Measurements from ENCODE around the gene SLC1A1. TPM values are rescaled to one million over a fixed set of nuclear protein-coding genes. Genes with fewer than 3 reads are reported as not detected.

SLC1A1 gene
- total RNA-seq, 1 donor from 2014 or later, result 0.10 TPM

DNA sequence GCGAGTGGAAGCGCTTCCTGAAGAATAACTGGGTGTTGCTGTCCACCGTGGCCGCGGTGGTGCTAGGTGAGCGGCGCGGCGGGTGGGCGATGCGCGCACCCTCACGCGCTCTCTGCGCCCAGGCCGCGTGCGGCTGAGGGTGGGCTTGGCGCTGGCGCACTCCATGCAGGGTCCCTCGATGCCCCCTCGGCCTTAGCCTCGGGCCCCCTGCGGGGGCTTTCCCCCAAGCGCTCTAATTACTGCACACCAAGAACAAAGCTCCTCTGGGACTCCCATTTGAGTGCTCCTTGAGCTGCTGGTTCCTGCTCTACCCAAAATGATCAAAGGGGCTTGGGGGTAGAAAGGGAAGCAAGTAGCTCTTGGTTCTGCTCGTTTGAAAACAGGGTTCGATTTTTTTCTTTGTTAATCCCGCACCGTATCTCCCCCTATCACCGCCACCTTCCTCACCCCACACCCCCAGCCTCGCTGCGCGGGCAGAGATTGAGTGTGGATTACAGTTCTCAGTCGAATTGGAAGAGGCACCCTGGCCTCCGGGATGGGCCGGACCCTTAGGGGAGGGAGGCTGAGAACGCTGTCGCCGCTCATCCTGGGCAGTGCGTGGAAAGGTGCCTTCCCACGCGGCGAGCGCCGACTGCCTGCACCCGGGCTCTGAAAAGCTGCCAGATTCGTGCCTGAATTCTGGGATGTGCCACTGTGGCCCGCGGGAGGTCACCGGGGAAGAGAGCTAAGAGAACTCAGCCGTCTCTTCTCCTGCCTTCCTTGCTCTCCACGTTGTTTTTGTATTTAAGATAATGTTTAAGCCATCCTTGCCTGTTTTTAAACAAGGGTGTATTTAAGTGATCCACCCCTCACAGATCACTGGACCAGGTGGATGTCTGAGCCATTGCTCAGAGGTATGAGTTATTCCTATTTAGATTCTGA is 697 bp downstream of the SLC1A1 start:
- H3K36me3 Mint-ChIP-seq (ENCODE audit: unreplicated experiment), result no peaks in the 10 kb centered on the region
- H3K9me3 Mint-ChIP-seq (ENCODE audit: unreplicated experiment), result peaks cover 3% of the 10 kb centered on the region
- TF ChIP-seq, protein P1, sequence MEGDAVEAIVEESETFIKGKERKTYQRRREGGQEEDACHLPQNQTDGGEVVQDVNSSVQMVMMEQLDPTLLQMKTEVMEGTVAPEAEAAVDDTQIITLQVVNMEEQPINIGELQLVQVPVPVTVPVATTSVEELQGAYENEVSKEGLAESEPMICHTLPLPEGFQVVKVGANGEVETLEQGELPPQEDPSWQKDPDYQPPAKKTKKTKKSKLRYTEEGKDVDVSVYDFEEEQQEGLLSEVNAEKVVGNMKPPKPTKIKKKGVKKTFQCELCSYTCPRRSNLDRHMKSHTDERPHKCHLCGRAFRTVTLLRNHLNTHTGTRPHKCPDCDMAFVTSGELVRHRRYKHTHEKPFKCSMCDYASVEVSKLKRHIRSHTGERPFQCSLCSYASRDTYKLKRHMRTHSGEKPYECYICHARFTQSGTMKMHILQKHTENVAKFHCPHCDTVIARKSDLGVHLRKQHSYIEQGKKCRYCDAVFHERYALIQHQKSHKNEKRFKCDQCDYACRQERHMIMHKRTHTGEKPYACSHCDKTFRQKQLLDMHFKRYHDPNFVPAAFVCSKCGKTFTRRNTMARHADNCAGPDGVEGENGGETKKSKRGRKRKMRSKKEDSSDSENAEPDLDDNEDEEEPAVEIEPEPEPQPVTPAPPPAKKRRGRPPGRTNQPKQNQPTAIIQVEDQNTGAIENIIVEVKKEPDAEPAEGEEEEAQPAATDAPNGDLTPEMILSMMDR (IDR thresholded peaks at IDR 0.05; ENCODE audit: partially characterized antibody, unreplicated experiment), result no peak
- peaks cover 14% of the 10 kb centered on the region for H3K27me3 Mint-ChIP-seq (ENCODE audit: unreplicated experiment)
- no peak overlapping the region for H3K27ac Mint-ChIP-seq (ENCODE audit: unreplicated experiment)
- H3K4me3 Mint-ChIP-seq (ENCODE audit: unreplicated experiment), result peak overlapping the region; percentile 89
- H3K4me1 Mint-ChIP-seq (ENCODE audit: low read depth, unreplicated experiment), result no peaks in the 10 kb centered on the region
- DNase-seq, result no peak

DNA sequence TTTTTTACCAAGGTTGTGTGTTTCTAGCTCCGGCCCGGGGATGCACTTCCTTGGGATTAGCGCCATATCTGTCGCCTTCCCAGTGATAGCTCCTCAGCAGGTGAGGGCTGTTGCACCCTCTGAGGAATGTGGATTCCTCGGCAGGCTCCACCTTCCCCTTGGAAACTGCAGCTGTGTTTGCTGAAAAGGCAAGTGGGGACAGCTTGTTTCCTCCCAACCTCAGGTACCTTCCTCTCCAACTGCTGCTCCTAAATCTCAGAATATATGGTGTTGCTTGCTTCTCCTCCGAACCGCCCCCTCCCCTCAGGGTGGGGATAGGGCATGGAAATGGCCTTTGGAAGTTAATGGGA is 1.3 kb downstream of the SLC1A1 start:
- no peaks in the 10 kb centered on the region for H3K4me1 Mint-ChIP-seq (ENCODE audit: low read depth, unreplicated experiment)
- no peak overlapping the region for H3K27ac Mint-ChIP-seq (ENCODE audit: unreplicated experiment)
- H3K36me3 Mint-ChIP-seq (ENCODE audit: unreplicated experiment), result no peaks in the 10 kb centered on the region
- peaks cover 14% of the 10 kb centered on the region for H3K27me3 Mint-ChIP-seq (ENCODE audit: unreplicated experiment)
- no peak for DNase-seq
- TF ChIP-seq, protein P1 (IDR thresholded peaks at IDR 0.05; ENCODE audit: partially characterized antibody, unreplicated experiment), result no peak
- H3K4me3 Mint-ChIP-seq (ENCODE audit: unreplicated experiment), result peak overlapping the region; percentile 89
- H3K9me3 Mint-ChIP-seq (ENCODE audit: unreplicated experiment), result peaks cover 3% of the 10 kb centered on the region

DNA sequence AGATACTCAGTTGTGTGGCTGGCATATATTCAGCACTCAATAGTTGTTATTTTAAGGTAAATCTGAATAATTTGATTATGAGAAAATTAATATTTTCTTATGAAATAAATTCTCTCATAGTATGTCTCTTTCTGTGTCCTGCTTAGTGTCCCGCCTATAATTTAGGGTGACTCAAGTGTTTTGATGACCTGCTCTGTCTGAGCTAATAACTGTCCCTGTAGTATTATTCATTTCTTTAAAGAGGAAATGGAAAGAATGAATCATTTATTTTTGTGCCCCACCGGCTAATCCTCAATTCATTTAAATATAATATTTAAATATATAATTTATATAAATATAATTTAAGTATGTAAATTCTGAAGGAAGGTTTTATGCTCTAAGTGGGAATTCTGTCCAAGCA is 4.1 kb downstream of the SLC1A1 start:
- DNase-seq, result no peak
- peaks cover 11% of the 10 kb centered on the region for H3K27me3 Mint-ChIP-seq (ENCODE audit: unreplicated experiment)
- H3K9me3 Mint-ChIP-seq (ENCODE audit: unreplicated experiment), result peaks cover under 1% of the 10 kb centered on the region
- TF ChIP-seq, protein P1 (IDR thresholded peaks at IDR 0.05; ENCODE audit: partially characterized antibody, unreplicated experiment), result no peak
- no peak overlapping the region for H3K4me3 Mint-ChIP-seq (ENCODE audit: unreplicated experiment)
- no peak overlapping the region for H3K27ac Mint-ChIP-seq (ENCODE audit: unreplicated experiment)
- H3K4me1 Mint-ChIP-seq (ENCODE audit: low read depth, unreplicated experiment), result no peaks in the 10 kb centered on the region
- no peaks in the 10 kb centered on the region for H3K36me3 Mint-ChIP-seq (ENCODE audit: unreplicated experiment)

DNA sequence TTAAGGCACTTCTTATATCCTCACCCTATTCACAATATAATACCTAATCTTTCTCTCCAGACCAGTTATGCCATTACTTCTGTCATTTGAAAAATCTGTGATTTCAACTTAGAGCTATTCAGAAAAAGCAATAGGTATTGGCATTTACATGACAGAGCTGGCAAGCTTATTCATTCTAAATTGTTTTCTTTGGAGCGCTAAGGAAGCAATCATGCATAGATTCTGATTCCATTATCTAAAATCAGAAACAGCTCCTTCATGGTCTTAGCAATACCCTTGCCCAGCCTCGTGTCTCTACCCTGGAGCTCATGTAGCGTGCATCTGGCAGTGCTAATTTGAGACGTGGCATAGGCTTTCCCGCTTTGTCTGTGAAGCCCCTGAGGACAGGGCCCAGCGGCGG is 4.5 kb downstream of the SLC1A1 start:
- peaks cover 10% of the 10 kb centered on the region for H3K27me3 Mint-ChIP-seq (ENCODE audit: unreplicated experiment)
- H3K27ac Mint-ChIP-seq (ENCODE audit: unreplicated experiment), result no peak overlapping the region
- H3K9me3 Mint-ChIP-seq (ENCODE audit: unreplicated experiment), result no peaks in the 10 kb centered on the region
- TF ChIP-seq, protein P1 (IDR thresholded peaks at IDR 0.05; ENCODE audit: partially characterized antibody, unreplicated experiment), result no peak
- no peaks in the 10 kb centered on the region for H3K4me1 Mint-ChIP-seq (ENCODE audit: low read depth, unreplicated experiment)
- no peaks in the 10 kb centered on the region for H3K36me3 Mint-ChIP-seq (ENCODE audit: unreplicated experiment)
- H3K4me3 Mint-ChIP-seq (ENCODE audit: unreplicated experiment), result no peak overlapping the region
- DNase-seq, result no peak

DNA sequence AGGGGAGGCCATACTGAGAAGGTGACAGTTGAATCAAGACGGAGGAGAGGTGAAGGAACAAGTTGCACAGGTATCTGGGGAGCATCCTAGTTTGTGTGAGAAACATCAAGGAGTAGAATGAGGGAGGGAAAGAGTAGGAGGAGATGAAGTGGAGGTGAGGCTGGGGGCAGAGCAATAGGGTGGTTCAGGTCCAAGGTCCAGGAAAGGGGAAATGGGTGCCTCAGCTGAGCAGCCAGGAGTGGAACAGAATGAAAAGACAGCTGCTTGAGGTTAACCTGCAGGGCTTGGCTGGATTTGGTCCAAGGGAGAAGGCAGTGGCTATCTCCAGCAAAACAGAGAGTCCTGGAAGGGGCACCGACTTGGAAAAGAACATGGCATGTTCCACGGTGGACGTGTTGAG is 5.3 kb downstream of the SLC1A1 start:
- Mint-ChIP-seq H3K27ac (ENCODE audit: unreplicated experiment) (no peak overlapping the region), H3K27me3 (ENCODE audit: unreplicated experiment) (peaks cover 9% of the 10 kb centered on the region), H3K4me3 (ENCODE audit: unreplicated experiment) (no peak overlapping the region), H3K9me3 (ENCODE audit: unreplicated experiment) (no peaks in the 10 kb centered on the region), H3K4me1 (ENCODE audit: low read depth, unreplicated experiment) (no peaks in the 10 kb centered on the region), H3K36me3 (ENCODE audit: unreplicated experiment) (no peaks in the 10 kb centered on the region)
- TF ChIP-seq, protein P1 (IDR thresholded peaks at IDR 0.05; ENCODE audit: partially characterized antibody, unreplicated experiment), result no peak
- DNase-seq, result no peak

Data from glutamatergic neuron (in vitro differentiated cells).